GM10266 (cell line): ENCODE data around the gene DOCK7.
"Not testable (repeated sequence)": the region's sequence is repeated elsewhere in the genome, so short reads cannot be mapped to it uniquely, and the experiment has no call there.

Experiments used
- DNase-seq: peaks from one replicate; pipeline ENCODE4 v3.0.0; 2012; ENCODE audit errors: extremely low spot score
- TF ChIP-seq, protein P1 (sequence below): IDR thresholded peaks from 2 replicates; pipeline ENCODE4 v1.5.1; 2012; ENCODE audit warnings: mild to moderate bottlenecking, low read depth; ENCODE audit not compliant: control insufficient read depth, insufficient read depth; ENCODE audit errors: missing control alignments

Gene DOCK7

DNA sequence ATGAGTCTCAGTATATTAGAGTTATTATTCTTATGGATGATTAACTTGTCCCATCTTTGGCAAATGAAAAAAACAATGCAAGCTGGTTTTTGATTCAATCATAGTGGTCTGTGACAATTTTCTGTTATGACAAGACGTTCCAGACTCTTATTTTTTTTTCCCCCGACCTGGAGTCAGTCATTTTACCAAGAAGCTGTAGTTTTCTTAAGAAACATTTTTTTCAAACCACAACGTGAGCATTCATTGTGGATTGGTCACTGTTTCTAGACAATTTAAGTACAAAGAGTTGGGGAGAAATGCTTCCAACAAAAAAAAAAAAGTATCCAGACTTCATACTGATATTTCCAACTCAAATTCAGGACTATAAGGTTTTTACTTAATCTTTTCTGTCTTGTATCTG lies 98.9 kb downstream of the DOCK7 start:
- DNase-seq = no peak
- TF ChIP-seq, protein P1, sequence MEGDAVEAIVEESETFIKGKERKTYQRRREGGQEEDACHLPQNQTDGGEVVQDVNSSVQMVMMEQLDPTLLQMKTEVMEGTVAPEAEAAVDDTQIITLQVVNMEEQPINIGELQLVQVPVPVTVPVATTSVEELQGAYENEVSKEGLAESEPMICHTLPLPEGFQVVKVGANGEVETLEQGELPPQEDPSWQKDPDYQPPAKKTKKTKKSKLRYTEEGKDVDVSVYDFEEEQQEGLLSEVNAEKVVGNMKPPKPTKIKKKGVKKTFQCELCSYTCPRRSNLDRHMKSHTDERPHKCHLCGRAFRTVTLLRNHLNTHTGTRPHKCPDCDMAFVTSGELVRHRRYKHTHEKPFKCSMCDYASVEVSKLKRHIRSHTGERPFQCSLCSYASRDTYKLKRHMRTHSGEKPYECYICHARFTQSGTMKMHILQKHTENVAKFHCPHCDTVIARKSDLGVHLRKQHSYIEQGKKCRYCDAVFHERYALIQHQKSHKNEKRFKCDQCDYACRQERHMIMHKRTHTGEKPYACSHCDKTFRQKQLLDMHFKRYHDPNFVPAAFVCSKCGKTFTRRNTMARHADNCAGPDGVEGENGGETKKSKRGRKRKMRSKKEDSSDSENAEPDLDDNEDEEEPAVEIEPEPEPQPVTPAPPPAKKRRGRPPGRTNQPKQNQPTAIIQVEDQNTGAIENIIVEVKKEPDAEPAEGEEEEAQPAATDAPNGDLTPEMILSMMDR = no peak

DNA sequence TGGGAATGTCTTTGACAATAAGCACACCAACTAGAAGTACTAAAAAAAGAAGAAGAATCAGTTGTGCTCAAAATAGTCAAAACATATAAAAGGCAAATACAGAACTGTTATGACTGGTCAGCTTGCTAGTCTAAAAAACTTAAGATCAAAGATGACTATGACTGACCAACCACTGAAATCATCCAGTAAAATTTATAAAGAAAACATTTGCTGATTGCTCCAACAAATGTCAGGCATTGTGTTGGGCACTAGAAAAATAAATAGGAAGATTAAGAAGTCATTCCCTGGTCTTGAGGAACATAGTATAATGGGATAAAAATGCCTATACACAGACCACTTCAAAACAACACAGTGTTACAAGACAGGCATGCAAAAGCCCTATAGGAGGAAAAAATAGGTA lies 100.2 kb downstream of the DOCK7 start:
- TF ChIP-seq, protein P1 = no peak
- no peak for DNase-seq

DNA sequence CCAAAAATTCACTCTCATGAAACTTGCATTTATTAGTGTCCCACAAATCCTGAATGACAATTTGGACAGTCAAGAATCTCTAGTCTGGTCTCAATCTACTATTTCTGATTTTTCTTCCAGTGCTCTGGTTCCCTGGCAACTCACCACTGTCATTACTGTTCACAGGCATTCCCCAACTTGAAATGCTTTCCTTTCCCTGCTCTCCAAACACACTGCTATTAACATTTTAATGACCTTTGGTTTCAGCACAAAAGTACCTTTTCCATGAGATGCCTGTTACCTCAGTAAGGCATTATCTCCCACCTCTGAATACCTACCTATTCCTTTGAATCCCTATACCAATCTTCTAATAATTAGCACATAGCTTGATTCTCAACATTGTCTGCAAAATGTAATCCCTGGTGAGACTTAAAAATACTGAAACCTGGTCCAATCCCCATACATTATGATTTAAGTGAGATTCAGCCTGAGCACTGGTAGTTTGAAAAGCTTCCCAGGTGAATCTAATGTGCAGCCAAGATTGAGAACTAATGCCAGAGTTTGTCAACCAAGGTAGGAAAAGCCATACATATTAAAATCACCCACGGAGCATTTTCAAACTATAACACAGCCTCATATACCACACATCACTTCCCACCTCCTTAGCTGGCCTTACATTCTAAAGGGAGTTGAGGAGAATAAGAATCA lies 102.6 kb downstream of the DOCK7 start:
- no peak for DNase-seq
- TF ChIP-seq, protein P1 = no peak

DNA sequence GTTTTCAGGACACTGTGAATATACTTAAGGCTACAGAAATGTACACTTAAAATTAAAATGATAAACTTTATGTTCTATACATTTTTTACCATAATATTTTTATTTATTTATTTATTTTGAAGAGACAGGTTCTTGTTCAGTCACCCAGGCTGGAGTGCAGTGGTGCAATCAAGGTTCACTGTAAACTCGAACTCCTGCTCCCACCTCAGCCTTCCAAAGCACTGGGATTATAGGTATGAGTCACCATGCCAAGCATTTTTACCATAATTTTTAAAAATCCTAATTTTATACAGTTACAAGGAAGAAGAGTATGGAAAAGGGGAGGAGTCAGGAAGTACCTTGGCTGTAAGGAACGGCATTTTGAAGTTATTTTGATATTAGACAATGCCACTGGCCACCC lies 114.5 kb downstream of the DOCK7 start:
- TF ChIP-seq, protein P1 = no peak
- DNase-seq = no peak

DNA sequence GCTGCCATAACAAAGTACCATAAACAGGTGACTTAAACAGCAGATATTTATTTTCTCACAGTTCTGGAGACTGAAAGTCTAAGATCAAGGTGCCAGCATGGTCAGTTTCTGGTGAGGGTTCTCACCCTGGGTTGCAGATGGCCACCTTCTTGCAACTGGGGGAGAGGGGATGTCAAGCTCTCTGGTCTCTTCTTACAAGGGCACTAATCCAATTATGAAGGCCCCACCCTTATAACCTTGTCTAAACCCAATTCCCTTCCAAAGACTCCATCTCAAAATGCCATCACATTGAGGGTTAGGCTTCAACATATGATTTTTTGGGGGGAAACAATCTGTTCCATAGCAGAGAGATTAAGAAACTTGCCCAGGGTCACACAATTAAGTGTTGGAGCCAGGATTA lies 115.7 kb downstream of the DOCK7 start:
- TF ChIP-seq, protein P1 = no peak

DNA sequence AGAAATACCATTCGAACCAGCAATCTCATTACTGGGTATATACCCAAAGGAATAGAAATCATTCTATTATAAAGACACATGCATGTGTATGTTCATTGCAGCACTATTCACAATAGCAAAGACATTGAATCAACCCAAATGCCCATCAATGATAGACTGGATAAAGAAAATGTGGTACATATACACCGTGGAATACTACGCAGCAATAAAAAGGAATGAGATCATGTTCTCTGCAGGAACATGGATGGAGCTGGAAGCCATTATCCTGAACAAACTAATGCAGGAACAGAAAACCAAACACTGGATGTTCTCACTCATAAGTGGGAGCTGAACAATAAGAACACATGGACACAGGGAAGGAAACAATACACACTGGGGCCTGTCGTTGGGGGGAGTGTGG lies 116.7 kb downstream of the DOCK7 start:
- DNase-seq = not testable (repeated sequence)

More for the DNA sequence above, 115.7 kb downstream of the DOCK7 start:
- no peak for DNase-seq

DNA sequence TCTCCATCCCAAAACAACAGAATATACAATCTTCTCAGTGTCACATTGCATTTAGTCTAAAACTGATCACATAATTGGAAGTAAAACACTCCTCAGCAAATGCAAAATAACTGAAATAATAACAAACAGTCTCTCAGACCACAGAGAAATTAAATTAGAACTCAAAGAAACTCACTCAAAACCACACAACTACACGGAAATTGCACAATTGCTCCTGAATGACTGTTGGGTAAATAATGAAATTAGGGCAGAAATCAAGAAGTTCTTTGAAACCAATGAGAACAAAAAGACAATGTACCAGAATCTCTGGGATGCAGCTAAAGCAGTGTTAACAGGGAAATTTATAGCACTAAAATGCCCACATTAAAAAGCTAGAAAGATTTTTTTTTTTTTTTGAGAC lies 120.3 kb downstream of the DOCK7 start:
- DNase-seq = not testable (repeated sequence)

DNA sequence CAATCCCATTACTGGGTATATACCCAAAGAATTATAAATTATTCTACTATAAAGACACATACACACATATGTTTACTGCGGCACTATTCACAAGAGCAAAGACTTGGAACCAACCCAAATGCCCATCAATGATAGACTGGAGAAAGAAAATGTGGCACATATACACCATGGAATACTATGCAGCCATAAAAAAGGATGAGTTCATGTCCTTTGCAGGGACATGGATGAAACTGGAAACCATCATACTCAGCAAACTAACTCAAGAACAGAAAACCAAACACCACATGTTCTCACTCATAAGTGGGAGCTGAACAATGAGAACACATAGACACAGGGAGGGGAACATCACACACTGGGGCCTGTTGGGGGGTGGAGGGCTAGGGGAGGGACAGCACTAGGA lies 121.0 kb downstream of the DOCK7 start:
- DNase-seq = not testable (repeated sequence)

DNA sequence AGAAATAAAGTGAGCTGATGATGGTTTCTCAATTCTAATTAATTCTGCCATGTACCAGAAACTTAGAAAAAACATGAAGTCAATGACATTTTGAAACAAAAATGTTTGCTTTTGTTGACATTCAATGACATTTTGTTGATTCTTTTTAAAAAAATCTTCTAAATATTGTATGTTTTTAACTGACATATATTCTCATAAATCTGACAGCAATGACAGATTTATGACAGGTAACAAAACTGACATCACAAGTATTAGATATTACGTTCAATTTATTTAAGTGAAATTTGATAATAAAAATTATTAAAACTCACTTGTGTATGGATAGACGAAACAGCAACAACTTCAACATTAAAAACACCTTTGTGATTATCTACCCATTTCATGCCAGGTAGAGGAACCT lies 126.9 kb downstream of the DOCK7 start:
- DNase-seq = no peak
- TF ChIP-seq, protein P1 = no peak
